NCI-H1105 (cell line): ENCODE results near the gene FOXC2.

Experiments
- DNase-seq: peaks from one replicate; lab custom pipeline; 2025; lab: John Stamatoyannopoulos, UW

Gene FOXC2

DNA sequence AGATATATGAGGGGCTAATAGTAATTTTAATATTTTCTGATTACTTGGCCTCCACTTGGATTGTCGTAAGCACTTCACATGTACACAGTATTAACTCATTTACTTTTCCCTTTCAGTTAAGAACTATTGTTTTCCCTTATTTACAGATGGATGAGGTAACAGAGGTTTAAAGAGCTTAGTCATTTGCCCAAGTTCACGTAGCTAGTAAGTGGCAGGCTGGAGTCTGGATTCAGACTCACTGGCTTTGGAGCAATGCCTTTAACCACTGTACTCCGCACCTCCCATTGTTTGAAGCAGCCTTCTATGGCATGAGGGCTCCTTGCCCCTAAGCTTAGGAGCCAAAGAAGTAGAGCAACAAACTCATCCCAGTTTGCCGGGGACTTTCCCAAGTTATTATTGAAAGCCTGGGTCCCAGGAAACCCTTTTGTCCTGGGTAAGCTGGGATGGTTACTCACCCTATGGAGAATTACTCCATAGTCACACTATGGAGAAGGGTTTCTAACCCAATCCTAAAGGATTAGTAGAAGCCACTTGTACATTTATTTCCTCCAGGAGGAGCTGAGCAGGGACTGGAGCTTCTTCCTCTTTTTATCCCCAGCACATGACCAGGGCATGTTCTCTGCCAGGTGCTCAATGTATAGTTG, 24.0 kb downstream of the FOXC2 start:
- DNase-seq: no peak

- DNase-seq: no peak
These were observed 24.6 kb downstream of the FOXC2 start for GRCh38 chr16:86591270-86591669.

- DNase-seq: no peak
These were observed 27.4 kb downstream of the FOXC2 start for GRCh38 chr16:86593913-86594620.

GRCh38 chr16:86594721-86595120, 28.1 kb downstream of the FOXC2 start:
- DNase-seq: no peak

- DNase-seq: no peak
These were observed 29.5 kb downstream of the FOXC2 start for GRCh38 chr16:86595983-86596605.

GRCh38 chr16:86597126-86597879, 30.7 kb downstream of the FOXC2 start:
- DNase-seq: no peak

- DNase-seq: no peak
These were observed 31.4 kb downstream of the FOXC2 start for GRCh38 chr16:86597880-86598606.

- DNase-seq: no peak
These were observed 32.3 kb downstream of the FOXC2 start for GRCh38 chr16:86598607-86599565.

GRCh38 chr16:86601356-86601755, 34.7 kb downstream of the FOXC2 start:
- DNase-seq: no peak

- no peak for DNase-seq
These were observed 35.9 kb downstream of the FOXC2 start for GRCh38 chr16:86602521-86602920.

DNA sequence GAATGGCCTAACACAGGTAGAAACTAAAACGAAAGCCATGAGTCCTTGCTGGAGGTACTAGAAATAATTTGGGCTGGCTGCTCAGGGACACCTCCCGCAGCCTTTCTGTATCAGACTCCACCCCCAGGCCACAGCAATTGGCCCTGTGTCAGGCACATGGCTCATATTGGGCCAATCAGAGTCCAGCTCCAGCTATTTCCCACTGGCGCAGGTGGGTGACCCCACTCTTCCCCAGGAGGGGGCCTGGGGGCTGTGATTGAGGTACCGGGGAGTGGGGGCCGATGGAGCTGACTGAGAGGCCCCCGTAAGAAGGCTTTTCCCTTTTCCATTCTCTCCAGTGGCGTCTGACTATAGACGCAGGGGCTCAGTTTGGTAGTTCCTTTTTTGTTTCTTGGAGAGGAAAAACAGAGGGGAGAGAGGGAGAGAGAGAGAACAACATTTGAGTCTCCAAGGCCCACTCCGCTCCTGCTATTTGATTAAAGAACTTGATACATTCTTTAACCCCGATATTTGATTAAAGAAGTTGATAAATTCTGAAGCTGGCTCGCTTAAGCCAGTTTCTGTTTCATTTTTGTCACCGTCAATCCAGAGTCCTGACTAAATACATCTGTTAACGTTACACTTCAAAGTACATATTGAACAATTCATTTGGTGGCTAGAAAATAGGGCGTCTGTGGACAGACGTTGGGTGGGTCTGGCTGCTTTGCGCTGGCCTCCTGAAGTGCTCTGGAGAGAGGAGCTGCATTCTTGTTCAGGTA, 38.0 kb downstream of the FOXC2 start:
- no peak for DNase-seq

DNA sequence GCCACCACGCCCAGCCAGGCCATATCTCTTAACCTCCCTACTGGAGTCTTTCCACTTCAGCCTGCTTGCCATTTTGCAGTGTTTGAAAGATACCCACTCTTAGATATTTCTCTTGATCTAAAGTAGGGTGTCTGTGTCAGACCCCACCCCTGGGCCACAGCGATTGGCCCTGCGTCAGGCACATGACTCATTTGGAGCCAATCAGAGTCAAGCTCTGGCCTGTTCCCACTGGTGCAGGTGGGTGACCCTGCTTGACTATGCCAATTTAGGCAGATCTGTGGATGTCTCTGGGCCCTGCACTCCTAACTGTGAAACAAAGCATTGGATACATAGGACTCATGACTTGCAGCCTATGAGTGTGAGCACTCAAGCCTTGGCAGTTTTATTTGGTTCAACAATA, 39.3 kb downstream of the FOXC2 start:
- DNase-seq: no peak

- DNase-seq: no peak
These were observed 41.7 kb downstream of the FOXC2 start for GRCh38 chr16:86608301-86608747.

DNA sequence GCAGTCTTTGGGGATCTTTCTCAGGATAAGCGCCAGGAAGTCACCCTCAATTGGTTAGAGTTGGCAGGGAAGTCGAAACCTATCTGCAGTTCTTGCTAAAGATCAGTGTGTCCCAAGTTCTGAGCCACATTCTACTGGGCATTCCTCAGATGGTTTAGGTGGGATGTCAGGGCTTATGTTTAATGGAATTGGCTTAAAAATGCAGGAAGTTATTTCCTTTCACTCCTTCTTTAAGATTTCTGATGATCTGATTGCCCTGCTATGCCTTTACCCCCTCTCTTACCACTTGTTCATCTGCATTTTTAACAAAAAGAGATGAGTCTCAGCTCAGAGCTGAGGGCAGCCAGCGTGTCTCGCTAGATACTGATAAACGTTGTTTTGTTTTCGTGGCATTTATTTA, 42.5 kb downstream of the FOXC2 start:
- no peak for DNase-seq

GRCh38 chr16:86609661-86610060, 43.0 kb downstream of the FOXC2 start:
- DNase-seq: no peak

GRCh38 chr16:86610779-86611524, 44.3 kb downstream of the FOXC2 start:
- no peak for DNase-seq

GRCh38 chr16:86611525-86611855, 44.9 kb downstream of the FOXC2 start:
- no peak for DNase-seq

- no peak for DNase-seq
These were observed 45.3 kb downstream of the FOXC2 start for GRCh38 chr16:86611941-86612340.

DNA sequence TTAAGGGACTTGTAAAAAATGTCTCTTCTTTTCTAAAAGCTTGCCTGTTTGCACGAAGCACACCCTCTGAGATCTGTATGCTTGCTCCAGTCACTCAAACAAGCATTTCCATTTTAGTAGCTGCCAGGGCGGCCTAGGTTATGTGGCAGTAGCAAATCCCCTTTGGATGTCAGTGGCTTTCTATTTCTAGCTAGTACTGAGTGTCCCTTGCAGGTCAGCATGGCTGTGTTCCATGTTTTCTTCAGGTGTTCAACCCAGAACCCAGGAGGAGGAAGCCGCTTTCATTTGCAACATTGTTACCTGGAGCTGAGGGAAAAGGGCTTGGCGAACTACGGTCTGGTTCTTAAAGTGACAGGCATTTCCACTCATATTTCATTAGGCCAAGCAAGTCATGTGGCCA, 48.1 kb downstream of the FOXC2 start:
- DNase-seq: no peak
